NCI-H1105 (cell line): ENCODE results near the gene TRAPPC6A.

ENCODE experiments used
- DNase-seq: peaks from one replicate; lab custom pipeline; 2025; lab: John Stamatoyannopoulos, UW

The TRAPPC6A gene

DNA sequence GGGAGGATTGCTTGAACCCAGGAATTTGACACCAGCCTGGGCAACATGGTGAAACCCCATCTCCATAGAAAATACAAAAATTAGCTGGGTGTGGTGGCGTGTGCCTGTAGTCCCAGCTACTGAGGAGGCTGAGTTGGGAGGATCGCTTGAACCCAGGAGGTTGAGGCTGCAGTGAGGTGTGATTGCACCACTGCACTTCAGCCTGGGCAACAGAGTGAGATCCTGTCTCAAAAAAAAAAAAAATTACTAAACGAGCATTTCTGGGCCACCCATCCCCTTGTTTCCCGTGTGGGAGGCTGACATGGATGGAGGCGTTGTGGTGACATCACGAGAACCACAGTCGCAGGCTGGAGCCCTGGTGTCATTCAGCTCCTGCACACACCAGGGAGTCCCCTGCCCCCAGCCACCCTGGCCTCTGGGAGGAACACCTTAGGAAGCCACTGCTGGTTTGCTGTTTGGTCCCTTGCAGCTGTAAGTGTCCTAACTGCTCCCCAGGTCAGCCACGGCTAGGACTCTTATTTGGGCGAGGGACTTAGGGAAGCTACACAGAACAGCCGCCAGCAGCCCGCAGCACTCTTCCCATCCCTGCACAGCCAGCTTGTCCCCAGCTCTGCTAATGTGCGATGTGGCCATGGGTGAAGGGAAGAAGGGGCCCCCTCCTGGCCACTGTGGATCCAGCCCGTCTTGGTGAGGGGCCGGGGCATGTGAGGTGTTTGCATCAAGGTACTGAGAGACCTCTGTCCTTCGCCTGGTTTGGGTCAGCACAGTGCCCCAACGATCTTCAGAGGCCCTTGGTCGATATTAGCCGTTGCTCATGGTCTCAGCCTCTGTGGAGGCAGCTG is 30.0 kb downstream of the TRAPPC6A start:
- DNase-seq = no peak

- no peak for DNase-seq
Observed at GRCh38 chr19:45146741-45147205, 31.3 kb downstream of the TRAPPC6A start.

GRCh38 chr19:45146251-45146650 is 31.8 kb downstream of the TRAPPC6A start:
- DNase-seq = no peak

GRCh38 chr19:45145270-45146189 is 32.5 kb downstream of the TRAPPC6A start:
- no peak for DNase-seq

DNA sequence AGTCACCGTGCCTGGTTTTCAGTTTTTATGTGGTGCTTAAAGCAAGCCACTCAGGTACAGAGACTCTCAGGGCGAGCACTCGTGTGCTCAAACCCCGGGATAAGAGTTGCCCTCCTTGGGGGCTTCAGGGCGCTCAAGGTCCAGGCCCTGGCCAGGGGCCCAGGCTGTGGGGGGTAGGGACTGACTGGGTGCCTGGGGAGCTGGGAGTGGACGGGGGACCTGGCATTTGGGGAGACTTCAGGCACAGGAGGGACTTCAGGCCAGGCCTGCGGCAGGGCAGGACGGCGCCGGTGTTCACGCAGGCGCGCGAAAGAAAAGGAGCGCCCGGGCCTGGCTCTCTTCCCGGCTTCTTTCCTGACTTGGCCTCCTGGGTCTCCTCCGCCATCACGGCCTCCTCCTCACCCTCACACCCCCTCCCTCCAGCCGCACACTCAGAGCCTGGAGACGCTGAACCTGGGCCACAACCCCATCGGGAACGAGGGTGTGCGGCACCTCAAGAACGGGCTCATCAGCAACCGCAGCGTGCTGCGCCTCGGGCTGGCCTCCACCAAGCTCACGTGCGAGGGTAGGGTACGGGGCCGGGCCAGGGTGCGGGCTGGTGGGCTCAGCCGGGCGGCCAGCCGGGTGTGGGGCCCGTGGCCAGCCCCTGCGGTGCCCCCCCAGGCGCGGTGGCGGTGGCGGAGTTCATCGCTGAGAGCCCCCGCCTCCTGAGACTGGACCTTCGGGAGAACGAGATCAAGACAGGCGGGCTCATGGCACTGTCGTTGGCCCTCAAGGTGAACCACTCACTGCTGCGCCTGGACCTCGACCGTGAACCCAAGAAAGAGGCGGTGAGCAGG is 33.4 kb downstream of the TRAPPC6A start:
- DNase-seq = no peak

DNA sequence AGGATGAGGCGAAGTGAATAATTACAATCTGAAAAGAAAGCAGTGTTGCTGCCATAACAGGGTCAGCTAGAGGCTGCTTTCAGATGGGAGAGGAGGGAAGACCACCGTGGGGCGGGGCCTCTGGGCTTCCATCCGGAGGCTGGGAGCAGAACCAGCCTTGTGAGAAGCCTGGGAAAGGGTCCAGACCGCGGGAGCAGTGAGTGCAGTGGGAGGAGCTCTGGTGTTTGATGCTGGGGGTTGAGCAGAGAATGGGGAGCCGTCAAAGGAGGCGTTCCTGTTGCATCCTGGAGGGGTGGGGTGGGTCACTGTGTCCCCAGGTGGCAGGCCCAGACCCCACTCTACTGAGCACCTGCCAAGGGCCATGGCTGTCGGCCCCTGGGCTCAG is 35.3 kb downstream of the TRAPPC6A start:
- no peak for DNase-seq

- DNase-seq = no peak
Observed at GRCh38 chr19:45142016-45142725, 35.9 kb downstream of the TRAPPC6A start.

DNA sequence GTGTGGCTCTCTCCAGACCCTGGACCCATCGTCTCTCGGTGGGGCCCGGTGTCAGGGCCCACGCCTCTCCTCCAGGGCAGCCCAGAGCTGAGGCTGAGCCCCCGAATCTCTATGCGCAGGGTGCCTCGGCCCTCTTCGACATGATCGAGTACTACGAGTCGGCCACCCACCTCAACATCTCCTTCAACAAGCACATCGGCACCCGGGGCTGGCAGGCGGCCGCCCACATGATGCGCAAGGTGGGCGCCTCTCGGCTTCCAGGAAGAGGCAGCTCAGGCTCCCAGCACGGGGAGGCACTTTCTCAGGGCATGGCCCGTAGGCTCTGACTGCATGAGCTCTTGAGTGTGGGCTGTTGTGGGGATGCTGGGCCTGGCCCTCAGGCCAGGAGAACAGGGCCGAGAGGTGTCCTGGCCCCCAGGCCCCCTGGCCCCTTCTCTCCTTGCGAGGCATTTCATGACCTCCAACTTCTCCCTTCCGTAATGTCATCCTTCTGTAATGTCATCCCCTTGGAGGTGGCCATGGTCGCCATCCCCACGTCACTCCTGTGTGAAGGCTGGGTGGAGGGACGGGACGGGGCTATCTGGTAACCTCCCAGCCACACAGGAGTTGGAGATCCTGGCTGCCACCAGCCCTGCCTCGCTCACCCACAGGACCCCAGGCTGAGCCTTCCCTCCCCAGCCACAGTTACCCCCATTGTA is 36.7 kb downstream of the TRAPPC6A start:
- no peak for DNase-seq

GRCh38 chr19:45140533-45140932 is 37.5 kb downstream of the TRAPPC6A start:
- no peak for DNase-seq

DNA sequence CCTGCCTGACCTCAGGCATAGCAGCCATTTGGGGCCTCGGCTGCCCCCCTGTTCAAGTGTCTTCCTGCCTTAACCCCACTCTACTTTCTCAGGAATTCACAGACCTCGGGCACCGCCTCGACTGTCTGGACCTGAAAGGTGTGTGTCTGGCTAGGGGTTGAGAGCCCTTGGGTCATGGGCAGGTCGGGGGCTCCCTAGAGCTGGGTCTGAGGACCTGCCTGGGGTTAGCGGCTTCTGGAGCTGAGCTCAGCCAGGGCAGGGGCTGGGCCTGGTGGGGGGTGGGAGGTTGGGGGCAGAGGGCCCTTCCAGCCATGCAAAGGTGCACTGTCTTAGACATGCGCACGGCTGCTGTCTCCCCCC is 37.9 kb downstream of the TRAPPC6A start:
- DNase-seq = no peak

- no peak for DNase-seq
Observed at GRCh38 chr19:45139286-45140143, 38.5 kb downstream of the TRAPPC6A start.

GRCh38 chr19:45138303-45138751 is 39.7 kb downstream of the TRAPPC6A start:
- no peak for DNase-seq

GRCh38 chr19:45137179-45137761 is 40.8 kb downstream of the TRAPPC6A start:
- no peak for DNase-seq

DNA sequence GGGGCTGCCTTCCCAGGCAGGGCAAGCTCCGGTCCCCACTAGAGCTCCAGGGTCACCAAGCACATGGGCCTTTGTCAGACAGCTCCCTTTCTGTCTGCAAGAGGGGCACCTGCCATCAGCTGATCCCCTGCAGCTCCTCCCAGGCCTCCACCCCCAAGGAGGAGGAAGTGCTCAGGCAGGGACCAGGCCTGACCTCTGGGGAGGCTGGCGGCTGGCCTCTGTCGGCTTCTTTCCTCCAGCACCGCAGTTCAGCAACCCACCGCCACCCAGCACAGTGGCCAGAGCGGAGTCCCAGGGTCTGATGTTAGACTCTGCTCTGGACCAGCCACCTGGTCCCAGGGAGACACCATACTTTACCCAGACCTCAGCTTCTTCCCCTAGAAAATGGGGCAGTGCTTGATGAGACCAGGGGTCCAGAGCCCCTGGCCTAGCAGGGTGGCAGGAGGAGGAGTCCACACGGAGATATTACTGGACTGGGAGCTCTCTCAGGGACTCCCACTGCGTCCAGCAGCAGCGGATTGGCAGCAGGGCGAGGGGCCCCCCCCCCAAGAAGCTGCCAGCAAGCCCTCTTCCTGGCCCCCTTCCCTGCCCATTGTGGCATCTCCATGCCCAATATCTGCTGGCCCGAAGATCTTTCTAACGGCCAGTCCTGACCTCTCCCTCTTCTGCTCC is 41.4 kb downstream of the TRAPPC6A start:
- DNase-seq = no peak

DNA sequence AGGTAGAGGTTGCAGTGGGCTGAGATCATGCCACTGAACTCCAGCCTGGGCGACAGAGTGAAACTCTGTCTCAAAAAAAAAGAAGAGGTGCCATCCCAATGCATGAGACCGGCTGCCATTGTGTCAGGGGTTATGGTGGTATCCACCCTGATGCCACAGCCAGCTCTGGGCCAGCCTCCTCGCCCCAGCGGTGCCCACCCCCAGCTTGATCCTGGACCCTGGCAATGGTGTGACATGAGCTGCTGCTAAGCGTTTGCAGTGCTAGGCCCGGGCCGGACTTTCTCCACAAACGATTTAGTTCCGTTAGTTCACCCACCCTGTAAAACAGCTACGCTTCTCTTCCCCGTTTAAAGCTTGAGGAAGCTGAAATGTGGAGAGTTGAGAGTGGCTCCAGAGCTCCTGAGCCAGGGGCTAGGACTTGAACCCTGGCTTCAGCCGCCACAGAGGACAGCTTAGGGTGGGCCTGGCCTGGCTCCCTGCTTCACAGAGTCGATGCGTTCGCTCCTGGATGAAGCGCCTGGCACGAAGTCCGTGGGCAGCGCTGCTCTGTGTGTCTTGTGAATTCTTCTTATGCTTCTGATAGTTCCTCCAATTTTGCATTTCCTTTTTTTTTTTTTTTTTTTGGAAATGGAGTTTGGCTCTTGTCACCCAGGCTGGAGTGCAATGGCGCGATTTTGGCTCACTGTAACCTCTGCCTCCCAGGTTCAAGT is 42.7 kb downstream of the TRAPPC6A start:
- DNase-seq = no peak

DNA sequence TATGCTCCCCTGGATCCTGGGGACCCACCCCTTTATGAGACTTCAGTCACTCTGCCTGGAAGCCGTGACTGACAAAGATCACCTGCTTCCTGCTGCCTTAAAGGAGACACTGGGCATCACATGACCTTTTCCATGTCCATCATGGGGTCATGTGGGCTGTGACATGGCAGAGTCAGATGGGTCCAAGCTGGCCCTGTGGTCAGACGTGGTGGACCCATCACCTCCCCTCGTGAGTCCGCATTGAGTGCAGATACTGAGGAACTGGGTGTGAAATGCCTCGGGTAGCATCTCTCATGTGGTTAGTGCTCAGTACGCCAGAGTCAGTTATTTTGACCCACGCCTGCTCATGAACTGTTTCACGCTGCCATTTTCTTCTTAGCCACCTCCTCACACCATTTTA is 44.4 kb downstream of the TRAPPC6A start:
- DNase-seq = no peak

GRCh38 chr19:45130888-45131615 is 47.0 kb downstream of the TRAPPC6A start:
- peak; percentile 95 for DNase-seq
